Measurements from ENCODE around the gene COL24A1.

COL24A1 gene

GRCh38 chr1:86104606-86105532 lies 51.7 kb downstream of the COL24A1 start:
- H3K4me3 ChIP-seq (ENCODE audit: low read depth, low read length) = no peak overlapping the region
- DNase-seq (ENCODE audit: low read depth) = no peak
- TF ChIP-seq, protein P1, sequence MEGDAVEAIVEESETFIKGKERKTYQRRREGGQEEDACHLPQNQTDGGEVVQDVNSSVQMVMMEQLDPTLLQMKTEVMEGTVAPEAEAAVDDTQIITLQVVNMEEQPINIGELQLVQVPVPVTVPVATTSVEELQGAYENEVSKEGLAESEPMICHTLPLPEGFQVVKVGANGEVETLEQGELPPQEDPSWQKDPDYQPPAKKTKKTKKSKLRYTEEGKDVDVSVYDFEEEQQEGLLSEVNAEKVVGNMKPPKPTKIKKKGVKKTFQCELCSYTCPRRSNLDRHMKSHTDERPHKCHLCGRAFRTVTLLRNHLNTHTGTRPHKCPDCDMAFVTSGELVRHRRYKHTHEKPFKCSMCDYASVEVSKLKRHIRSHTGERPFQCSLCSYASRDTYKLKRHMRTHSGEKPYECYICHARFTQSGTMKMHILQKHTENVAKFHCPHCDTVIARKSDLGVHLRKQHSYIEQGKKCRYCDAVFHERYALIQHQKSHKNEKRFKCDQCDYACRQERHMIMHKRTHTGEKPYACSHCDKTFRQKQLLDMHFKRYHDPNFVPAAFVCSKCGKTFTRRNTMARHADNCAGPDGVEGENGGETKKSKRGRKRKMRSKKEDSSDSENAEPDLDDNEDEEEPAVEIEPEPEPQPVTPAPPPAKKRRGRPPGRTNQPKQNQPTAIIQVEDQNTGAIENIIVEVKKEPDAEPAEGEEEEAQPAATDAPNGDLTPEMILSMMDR (IDR thresholded peaks at IDR 0.05; ENCODE audit: low read depth, low read length, missing control alignments) = no peak
- in situ Hi-C loops (cut with HindIII; ENCODE audit: low sequenced_read_pairs) = no loop called here

DNA sequence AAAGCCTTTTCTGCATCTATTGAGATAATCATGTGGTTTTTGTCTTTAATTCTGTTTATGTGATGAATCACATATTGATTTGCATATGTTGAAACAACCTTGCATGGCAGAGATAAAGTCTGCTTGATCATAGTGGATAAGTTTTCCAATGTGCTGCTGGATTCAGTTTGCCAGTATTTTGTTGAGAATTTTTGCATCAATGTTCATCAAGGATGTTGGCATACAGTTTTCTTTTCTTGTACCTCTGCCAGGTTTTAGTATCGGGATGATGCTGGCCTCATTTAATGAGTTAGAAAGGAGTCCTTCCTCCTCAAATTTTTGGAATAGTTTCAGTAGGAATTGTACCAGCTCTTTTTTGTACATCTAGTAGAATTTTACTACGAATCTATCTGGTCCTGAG lies 55.0 kb downstream of the COL24A1 start:
- in situ Hi-C loops (cut with HindIII; ENCODE audit: low sequenced_read_pairs) = no loop called here
- TF ChIP-seq, protein P1 (IDR thresholded peaks at IDR 0.05; ENCODE audit: low read depth, low read length, missing control alignments) = no peak
- DNase-seq (ENCODE audit: low read depth) = no peak
- H3K4me3 ChIP-seq (ENCODE audit: low read depth, low read length) = no peak overlapping the region

GRCh38 chr1:86100401-86100800 lies 56.2 kb downstream of the COL24A1 start:
- in situ Hi-C loops (cut with HindIII; ENCODE audit: low sequenced_read_pairs) = no loop called here
- no peak for DNase-seq (ENCODE audit: low read depth)
- TF ChIP-seq, protein P1 (IDR thresholded peaks at IDR 0.05; ENCODE audit: low read depth, low read length, missing control alignments) = no peak
- H3K4me3 ChIP-seq (ENCODE audit: low read depth, low read length) = no peak overlapping the region

DNA sequence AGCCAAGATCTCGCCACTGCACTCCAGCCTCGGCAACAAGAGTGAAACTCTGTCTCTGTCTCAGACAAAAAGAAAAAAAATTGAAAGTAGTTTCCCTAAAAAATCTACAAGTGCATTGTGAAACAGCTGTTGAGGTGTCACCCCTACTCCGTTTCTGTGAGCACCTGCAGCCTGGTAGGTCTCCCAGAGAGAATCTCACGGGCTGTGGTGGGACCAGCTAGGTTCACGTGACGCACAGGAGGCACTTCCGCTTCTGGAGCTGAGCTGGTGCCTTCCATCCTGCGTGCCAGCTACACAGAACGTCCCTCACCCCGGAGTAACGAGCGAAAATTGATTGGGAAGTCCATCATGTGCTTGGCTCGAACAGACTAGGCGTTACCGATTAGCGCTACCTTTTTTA lies 66.8 kb downstream of the COL24A1 start:
- in situ Hi-C loops (cut with HindIII; ENCODE audit: low sequenced_read_pairs) = no loop called here
- no peak overlapping the region for H3K4me3 ChIP-seq (ENCODE audit: low read depth, low read length)
- DNase-seq (ENCODE audit: low read depth) = no peak
- TF ChIP-seq, protein P1 (IDR thresholded peaks at IDR 0.05; ENCODE audit: low read depth, low read length, missing control alignments) = no peak

GRCh38 chr1:86085741-86086409 lies 70.7 kb downstream of the COL24A1 start:
- TF ChIP-seq, protein P1 (IDR thresholded peaks at IDR 0.05; ENCODE audit: low read depth, low read length, missing control alignments) = no peak
- in situ Hi-C loops (cut with HindIII; ENCODE audit: low sequenced_read_pairs) = no loop called here
- no peak for DNase-seq (ENCODE audit: low read depth)

GRCh38 chr1:86084998-86085397 lies 71.6 kb downstream of the COL24A1 start:
- no peak overlapping the region for H3K4me3 ChIP-seq (ENCODE audit: low read depth, low read length)
- DNase-seq (ENCODE audit: low read depth) = no peak
- in situ Hi-C loops (cut with HindIII; ENCODE audit: low sequenced_read_pairs) = no loop called here
- TF ChIP-seq, protein P1 (IDR thresholded peaks at IDR 0.05; ENCODE audit: low read depth, low read length, missing control alignments) = no peak

More at GRCh38 chr1:86085741-86086409, 70.7 kb downstream of the COL24A1 start:
- H3K4me3 ChIP-seq (ENCODE audit: low read depth, low read length) = no peak overlapping the region
